ENCODE results near the gene UBXN7.

UBXN7 gene

DNA sequence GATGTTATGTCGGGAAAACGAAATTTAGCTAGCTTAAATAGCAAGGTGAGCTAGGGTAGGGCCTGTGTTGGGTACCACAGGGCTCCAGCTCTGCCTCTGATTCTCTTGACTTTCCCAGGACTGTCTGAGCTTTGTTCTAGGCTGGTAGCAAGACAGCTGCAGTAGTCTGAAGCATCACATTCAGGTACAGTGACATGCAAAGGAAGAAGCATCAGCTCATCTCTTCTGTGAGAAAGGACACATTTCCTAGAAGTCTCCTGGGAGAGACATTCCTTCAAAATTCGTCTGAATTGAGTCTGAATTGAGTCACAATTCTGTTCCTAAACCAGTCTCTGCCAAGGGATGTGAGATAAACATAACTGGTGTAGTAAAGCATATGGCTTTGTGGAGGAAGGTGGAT is 8.5 kb upstream of the UBXN7 start:
- TF ChIP-seq, protein P1, sequence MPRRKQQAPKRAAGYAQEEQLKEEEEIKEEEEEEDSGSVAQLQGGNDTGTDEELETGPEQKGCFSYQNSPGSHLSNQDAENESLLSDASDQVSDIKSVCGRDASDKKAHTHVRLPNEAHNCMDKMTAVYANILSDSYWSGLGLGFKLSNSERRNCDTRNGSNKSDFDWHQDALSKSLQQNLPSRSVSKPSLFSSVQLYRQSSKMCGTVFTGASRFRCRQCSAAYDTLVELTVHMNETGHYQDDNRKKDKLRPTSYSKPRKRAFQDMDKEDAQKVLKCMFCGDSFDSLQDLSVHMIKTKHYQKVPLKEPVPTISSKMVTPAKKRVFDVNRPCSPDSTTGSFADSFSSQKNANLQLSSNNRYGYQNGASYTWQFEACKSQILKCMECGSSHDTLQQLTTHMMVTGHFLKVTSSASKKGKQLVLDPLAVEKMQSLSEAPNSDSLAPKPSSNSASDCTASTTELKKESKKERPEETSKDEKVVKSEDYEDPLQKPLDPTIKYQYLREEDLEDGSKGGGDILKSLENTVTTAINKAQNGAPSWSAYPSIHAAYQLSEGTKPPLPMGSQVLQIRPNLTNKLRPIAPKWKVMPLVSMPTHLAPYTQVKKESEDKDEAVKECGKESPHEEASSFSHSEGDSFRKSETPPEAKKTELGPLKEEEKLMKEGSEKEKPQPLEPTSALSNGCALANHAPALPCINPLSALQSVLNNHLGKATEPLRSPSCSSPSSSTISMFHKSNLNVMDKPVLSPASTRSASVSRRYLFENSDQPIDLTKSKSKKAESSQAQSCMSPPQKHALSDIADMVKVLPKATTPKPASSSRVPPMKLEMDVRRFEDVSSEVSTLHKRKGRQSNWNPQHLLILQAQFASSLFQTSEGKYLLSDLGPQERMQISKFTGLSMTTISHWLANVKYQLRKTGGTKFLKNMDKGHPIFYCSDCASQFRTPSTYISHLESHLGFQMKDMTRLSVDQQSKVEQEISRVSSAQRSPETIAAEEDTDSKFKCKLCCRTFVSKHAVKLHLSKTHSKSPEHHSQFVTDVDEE (CRISPR knock-in tag; IDR thresholded peaks at IDR 0.05), result no peak
- TF ChIP-seq ZNF70 (CRISPR knock-in tag; IDR thresholded peaks at IDR 0.05), result no peak
- no peak for TF ChIP-seq ZNF8 (CRISPR knock-in tag; IDR thresholded peaks at IDR 0.05)
- TF ChIP-seq ZFP3 (CRISPR knock-in tag; IDR thresholded peaks at IDR 0.05), result no peak
- no peak for TF ChIP-seq OSR1 (CRISPR knock-in tag; IDR thresholded peaks at IDR 0.05)
- no peak for TF ChIP-seq GLIS3 (CRISPR knock-in tag; IDR thresholded peaks at IDR 0.05)
- TF ChIP-seq ZNF565 (CRISPR knock-in tag; conservative IDR thresholded peaks at IDR 0.05; ENCODE audit: low read depth), result no peak
- no peak for TF ChIP-seq TOX (CRISPR knock-in tag; IDR thresholded peaks at IDR 0.05; ENCODE audit: borderline replicate concordance)
- TF ChIP-seq, protein P2, sequence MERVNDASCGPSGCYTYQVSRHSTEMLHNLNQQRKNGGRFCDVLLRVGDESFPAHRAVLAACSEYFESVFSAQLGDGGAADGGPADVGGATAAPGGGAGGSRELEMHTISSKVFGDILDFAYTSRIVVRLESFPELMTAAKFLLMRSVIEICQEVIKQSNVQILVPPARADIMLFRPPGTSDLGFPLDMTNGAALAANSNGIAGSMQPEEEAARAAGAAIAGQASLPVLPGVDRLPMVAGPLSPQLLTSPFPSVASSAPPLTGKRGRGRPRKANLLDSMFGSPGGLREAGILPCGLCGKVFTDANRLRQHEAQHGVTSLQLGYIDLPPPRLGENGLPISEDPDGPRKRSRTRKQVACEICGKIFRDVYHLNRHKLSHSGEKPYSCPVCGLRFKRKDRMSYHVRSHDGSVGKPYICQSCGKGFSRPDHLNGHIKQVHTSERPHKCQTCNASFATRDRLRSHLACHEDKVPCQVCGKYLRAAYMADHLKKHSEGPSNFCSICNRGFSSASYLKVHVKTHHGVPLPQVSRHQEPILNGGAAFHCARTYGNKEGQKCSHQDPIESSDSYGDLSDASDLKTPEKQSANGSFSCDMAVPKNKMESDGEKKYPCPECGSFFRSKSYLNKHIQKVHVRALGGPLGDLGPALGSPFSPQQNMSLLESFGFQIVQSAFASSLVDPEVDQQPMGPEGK (CRISPR knock-in tag; IDR thresholded peaks at IDR 0.05; ENCODE audit: borderline replicate concordance), result no peak
- TF ChIP-seq ZC3H10 (CRISPR knock-in tag; IDR thresholded peaks at IDR 0.05), result no peak
- no peak for TF ChIP-seq BACH2 (CRISPR knock-in tag; IDR thresholded peaks at IDR 0.05; ENCODE audit: borderline replicate concordance)
- TF ChIP-seq TCF4 (CRISPR knock-in tag; IDR thresholded peaks at IDR 0.05; ENCODE audit: borderline replicate concordance), result no peak
- no peak for TF ChIP-seq ZFP30 (CRISPR knock-in tag; IDR thresholded peaks at IDR 0.05)

DNA sequence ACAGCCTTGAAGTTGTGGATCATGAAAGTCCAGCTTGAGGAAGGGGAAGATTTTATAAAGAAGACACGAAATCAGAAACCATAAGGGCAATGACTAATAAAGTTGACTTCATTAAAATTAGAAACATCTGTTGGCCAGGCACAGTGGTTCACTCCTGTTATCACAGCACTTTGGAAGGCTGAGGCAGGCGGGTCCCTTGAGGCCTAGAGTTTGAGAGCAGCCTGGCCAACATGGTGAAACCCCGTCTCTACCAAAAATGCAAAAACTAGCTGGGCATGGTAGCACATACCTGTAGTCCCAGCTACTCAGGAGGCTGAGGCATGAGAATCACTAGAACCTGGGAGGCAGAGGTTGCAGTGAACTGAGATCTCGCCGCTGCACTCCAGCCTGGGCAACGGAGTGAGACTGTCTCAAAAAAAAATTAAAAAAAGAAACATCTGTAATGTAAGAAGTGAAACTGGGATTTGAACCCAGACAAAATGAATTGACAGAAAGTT is 7.9 kb upstream of the UBXN7 start:
- TF ChIP-seq BACH2 (CRISPR knock-in tag; IDR thresholded peaks at IDR 0.05; ENCODE audit: borderline replicate concordance), result no peak
- no peak for TF ChIP-seq SNAI2 (CRISPR knock-in tag; IDR thresholded peaks at IDR 0.05)
- no peak for TF ChIP-seq ZNF565 (CRISPR knock-in tag; conservative IDR thresholded peaks at IDR 0.05; ENCODE audit: low read depth)
- peak; percentile 35; the same call in 1 of the 2 replicates for TF ChIP-seq TCF4 (CRISPR knock-in tag; IDR thresholded peaks at IDR 0.05; ENCODE audit: borderline replicate concordance)
- ATAC-seq, result peak; percentile 87

More for the DNA sequence above, 8.5 kb upstream of the UBXN7 start:
- peak; percentile 24; the same call in 2 of the 3 replicates for ATAC-seq

DNA sequence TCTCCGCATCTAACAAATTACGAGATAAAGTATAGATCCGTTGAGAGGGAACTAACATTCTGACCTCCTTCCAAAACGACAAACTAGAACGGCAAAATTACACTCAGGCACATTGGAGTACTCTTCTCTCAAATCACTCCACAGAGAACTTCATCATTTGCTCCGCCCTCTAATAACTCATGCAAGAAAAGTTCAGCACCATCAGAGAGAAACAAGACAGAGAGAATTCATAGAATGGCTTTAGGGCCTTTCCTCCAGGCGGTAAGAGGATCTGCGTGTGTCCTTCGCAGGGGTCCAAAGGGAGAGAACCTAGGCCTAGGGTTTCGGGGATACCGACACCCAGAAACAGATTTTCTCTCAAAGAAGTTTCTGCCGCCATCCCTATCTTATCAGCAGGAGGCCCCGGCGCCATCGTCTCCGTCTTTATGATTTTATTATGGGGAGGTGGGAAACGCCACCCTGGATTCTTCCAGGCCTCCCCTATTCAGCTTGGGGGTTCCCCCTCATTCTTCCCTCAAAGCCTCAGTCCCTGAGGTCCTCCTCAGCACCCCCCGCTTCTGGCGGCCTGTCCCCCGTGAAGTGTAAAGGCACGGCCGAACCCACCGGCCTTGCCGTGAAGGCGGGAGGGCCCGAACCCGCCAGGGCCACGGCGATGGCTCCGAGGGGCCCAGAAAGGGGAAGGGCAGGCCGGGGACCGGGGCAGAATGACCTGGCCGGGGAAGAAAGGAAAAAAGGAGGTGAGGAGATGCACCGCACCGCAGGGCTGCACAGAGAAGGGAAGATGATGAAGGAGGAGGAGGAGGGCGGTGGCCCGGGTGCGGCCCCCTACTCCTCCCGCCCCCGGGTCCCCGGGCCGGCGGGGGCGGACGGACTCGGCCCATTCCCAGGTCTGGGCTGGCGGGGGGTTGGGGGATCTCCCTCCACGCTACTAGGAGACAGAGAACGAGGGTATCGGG is 768 bp downstream of the UBXN7 start:
- ATAC-seq, result peak; percentile 70
- TF ChIP-seq ESRRG (CRISPR knock-in tag; IDR thresholded peaks at IDR 0.05), result no peak
- TF ChIP-seq ZNF8 (CRISPR knock-in tag; IDR thresholded peaks at IDR 0.05), result no peak
- no peak for TF ChIP-seq GLIS3 (CRISPR knock-in tag; IDR thresholded peaks at IDR 0.05)
- TF ChIP-seq, protein P2 (CRISPR knock-in tag; IDR thresholded peaks at IDR 0.05; ENCODE audit: borderline replicate concordance), result no peak
- no peak for TF ChIP-seq PPARA (CRISPR knock-in tag; IDR thresholded peaks at IDR 0.05; ENCODE audit: borderline replicate concordance)
- no peak for TF ChIP-seq ZFP3 (CRISPR knock-in tag; IDR thresholded peaks at IDR 0.05)
- TF ChIP-seq, protein P3, sequence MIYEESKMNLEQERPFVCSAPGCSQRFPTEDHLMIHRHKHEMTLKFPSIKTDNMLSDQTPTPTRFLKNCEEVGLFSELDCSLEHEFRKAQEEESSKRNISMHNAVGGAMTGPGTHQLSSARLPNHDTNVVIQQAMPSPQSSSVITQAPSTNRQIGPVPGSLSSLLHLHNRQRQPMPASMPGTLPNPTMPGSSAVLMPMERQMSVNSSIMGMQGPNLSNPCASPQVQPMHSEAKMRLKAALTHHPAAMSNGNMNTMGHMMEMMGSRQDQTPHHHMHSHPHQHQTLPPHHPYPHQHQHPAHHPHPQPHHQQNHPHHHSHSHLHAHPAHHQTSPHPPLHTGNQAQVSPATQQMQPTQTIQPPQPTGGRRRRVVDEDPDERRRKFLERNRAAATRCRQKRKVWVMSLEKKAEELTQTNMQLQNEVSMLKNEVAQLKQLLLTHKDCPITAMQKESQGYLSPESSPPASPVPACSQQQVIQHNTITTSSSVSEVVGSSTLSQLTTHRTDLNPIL (CRISPR knock-in tag; IDR thresholded peaks at IDR 0.05; ENCODE audit: low read depth), result no peak
- TF ChIP-seq RARB (CRISPR knock-in tag; IDR thresholded peaks at IDR 0.05), result no peak
- TF ChIP-seq, protein P4, sequence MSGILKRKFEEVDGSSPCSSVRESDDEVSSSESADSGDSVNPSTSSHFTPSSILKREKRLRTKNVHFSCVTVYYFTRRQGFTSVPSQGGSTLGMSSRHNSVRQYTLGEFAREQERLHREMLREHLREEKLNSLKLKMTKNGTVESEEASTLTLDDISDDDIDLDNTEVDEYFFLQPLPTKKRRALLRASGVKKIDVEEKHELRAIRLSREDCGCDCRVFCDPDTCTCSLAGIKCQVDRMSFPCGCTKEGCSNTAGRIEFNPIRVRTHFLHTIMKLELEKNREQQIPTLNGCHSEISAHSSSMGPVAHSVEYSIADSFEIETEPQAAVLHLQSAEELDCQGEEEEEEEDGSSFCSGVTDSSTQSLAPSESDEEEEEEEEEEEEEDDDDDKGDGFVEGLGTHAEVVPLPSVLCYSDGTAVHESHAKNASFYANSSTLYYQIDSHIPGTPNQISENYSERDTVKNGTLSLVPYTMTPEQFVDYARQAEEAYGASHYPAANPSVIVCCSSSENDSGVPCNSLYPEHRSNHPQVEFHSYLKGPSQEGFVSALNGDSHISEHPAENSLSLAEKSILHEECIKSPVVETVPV (CRISPR knock-in tag; IDR thresholded peaks at IDR 0.05), result no peak
- TF ChIP-seq ZC3H10 (CRISPR knock-in tag; IDR thresholded peaks at IDR 0.05), result no peak
- no peak for TF ChIP-seq OSR1 (CRISPR knock-in tag; IDR thresholded peaks at IDR 0.05)
- TF ChIP-seq BACH2 (CRISPR knock-in tag; IDR thresholded peaks at IDR 0.05; ENCODE audit: borderline replicate concordance), result no peak
- no peak for TF ChIP-seq TOX (CRISPR knock-in tag; IDR thresholded peaks at IDR 0.05; ENCODE audit: borderline replicate concordance)
- TF ChIP-seq, protein P1 (CRISPR knock-in tag; IDR thresholded peaks at IDR 0.05), result no peak
- no peak for TF ChIP-seq ISL1 (CRISPR knock-in tag; IDR thresholded peaks at IDR 0.05)
- TF ChIP-seq ZNF565 (CRISPR knock-in tag; conservative IDR thresholded peaks at IDR 0.05; ENCODE audit: low read depth), result no peak
- no peak for TF ChIP-seq SNAI2 (CRISPR knock-in tag; IDR thresholded peaks at IDR 0.05)

Data from SK-N-SH treated with all-trans-retinoic acid at 6 μM for 48 hours (cell line).